OCI-LY7 (cell line): Measurements from ENCODE around the gene MAPRE2. TPM values are rescaled to one million over a fixed set of nuclear protein-coding genes. Genes with fewer than 3 reads are reported as not detected.

Experiments
- BruUV-seq: library from RNA; stranded (reverse); fragments of 400-500 nt; replicated peaks from 2 replicates; lab custom pipeline; 2021; lab: Mats Ljungman, UMichigan
- CTCF ChIA-PET: fragments of 300-600 bp; sonication (Branson Sonifier 250); formaldehyde crosslinking; loops from one replicate; lab custom pipeline; 2022; ENCODE audit warnings: antibody characterized with exemption; ENCODE audit not compliant: unreplicated experiment; lab: Charles Lee
- POLR2A ChIA-PET: fragments of 300-600 bp; sonication (Branson Sonifier 250); formaldehyde crosslinking; loops from one replicate; lab custom pipeline; 2022; ENCODE audit warnings: antibody characterized with exemption; lab: Charles Lee
- DNase-seq: peaks from one replicate; pipeline ENCODE4 v3.0.0-alpha.2; 2015; ENCODE audit warnings: low spot score
- H2AFZ ChIP-seq: fragments of 200-600 bp; sonication (generic), shearing (Covaris generic); 2 replicates; pipeline ENCODE4 v1.6.1; 2014; ENCODE audit warnings: mild to moderate bottlenecking, antibody characterized with exemption, low read length, moderate library complexity
- H3K27ac ChIP-seq: fragments of 200-600 bp; sonication (generic); 2 replicates; pipeline ENCODE4 v1.5.1; 2014; ENCODE audit warnings: mixed run types, low read depth, mild to moderate bottlenecking, moderate library complexity, low read length, inconsistent platforms; ENCODE audit not compliant: poor library complexity, severe bottlenecking
- H3K36me3 ChIP-seq: fragments of 200-600 bp; sonication (generic); 2 replicates; pipeline ENCODE4 v1.6.1; 2014; ENCODE audit warnings: mild to moderate bottlenecking, antibody characterized with exemption, low read length, moderate library complexity, mixed read lengths; ENCODE audit not compliant: insufficient read depth
- H3K4me1 ChIP-seq: fragments of 200-600 bp; sonication (generic); 2 replicates; pipeline ENCODE4 v1.5.1; 2014; ENCODE audit warnings: mild to moderate bottlenecking, low read length; ENCODE audit not compliant: insufficient read depth, poor library complexity, severe bottlenecking
- H3K4me2 ChIP-seq: fragments of 200-600 bp; sonication (generic); 2 replicates; pipeline ENCODE4 v1.6.1; 2014; ENCODE audit warnings: mild to moderate bottlenecking, low read length
- H3K4me3 ChIP-seq: fragments of 200-600 bp; sonication (generic); 2 replicates; pipeline ENCODE4 v1.5.1; 2014; ENCODE audit warnings: mild to moderate bottlenecking, low read depth, low read length; ENCODE audit not compliant: poor library complexity, severe bottlenecking
- H3K79me2 ChIP-seq: fragments of 200-600 bp; sonication (generic); 2 replicates; pipeline ENCODE4 v1.6.1; 2016; ENCODE audit warnings: low read depth, mild to moderate bottlenecking, low read length, moderate library complexity, mixed read lengths; ENCODE audit not compliant: insufficient read depth
- H3K9me2 ChIP-seq: fragments of 200-600 bp; sonication (generic); 2 replicates; pipeline ENCODE4 v1.6.1; 2016; ENCODE audit warnings: mild to moderate bottlenecking, low read length, mixed read lengths; ENCODE audit not compliant: insufficient read depth
- H3K9me3 ChIP-seq: fragments of 200-600 bp; sonication (generic); 2 replicates; pipeline ENCODE4 v1.6.1; 2014; ENCODE audit warnings: mild to moderate bottlenecking, mixed run types, low read length, mixed read lengths
- H4K20me1 ChIP-seq: fragments of 200-600 bp; sonication (generic); 2 replicates; pipeline ENCODE4 v1.6.1; 2014; ENCODE audit warnings: mild to moderate bottlenecking, antibody characterized with exemption, low read length, moderate library complexity, mixed read lengths; ENCODE audit not compliant: insufficient read depth
- EZH2phosphoT487 ChIP-seq: fragments of 200-600 bp; sonication (generic); IDR thresholded peaks from 2 replicates; pipeline ENCODE4 v1.6.1; 2018; ENCODE audit warnings: low read depth, borderline replicate concordance, mild to moderate bottlenecking, mixed run types, antibody characterized with exemption, low read length, moderate library complexity, mixed read lengths
- intact Hi-C: fragments of 100-400 bp; cut with micrococcal nuclease; formaldehyde crosslinking; loops from one replicate; pipeline ENCODE4 v1.10.0; 2022; ENCODE audit not compliant: unreplicated experiment
- total RNA-seq, 2 experiments: library from RNA; depleted of rRNA in 1 of 2; stranded (reverse); fragments of >200 nt in 1 of 2; shearing (Covaris generic) in 1 of 2; gene quantifications; 2 replicates each; pipeline ENCODE4 v1.2.3, GENCODE V29; 2014 to 2022
- TF ChIP-seq, protein P1 (sequence below): fragments of 200-600 bp; sonication (generic); conservative IDR thresholded peaks from 2 replicates; pipeline ENCODE4 v1.5.1; 2014; ENCODE audit warnings: mild to moderate bottlenecking, antibody characterized with exemption, low read length, moderate library complexity, mixed read lengths

MAPRE2 gene
- total RNA-seq, 2 experiments from 2014 or later, result 17.1 to 35.2 TPM

DNA sequence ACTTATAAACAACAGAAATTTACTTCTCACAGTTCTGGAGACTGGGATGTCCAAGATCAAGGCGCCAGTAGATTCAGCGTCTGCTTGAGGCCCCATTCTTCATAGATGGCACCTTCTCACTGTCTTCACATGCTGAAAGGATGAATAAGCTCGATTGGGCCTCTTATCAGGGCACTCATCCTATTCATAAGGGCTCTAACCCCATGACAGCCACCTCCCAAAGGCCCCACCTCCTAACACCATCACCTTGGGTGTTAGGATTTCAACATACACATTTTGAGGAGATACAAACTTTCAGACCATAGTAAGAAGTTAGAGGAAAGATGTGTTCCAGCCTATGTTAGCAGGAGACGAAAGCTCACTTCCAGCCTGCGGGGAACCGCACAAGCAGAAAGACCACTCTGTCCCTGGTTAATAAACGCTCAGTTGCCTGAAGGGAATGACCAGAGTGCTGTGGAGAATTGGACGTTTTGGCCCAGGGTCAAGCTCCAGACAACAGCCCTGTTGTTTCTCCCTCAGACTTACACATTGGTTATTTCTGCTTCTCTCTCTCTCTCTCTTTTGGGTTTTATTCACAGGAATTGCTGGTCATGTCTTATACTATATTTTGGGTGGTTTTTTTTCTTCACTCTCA, 90.3 kb downstream of the MAPRE2 start:
- Histone ChIP-seq H3K79me2 (no peaks in the 10 kb centered on the region), H3K36me3 (peaks cover 14% of the 10 kb centered on the region), H3K9me3 (no peaks in the 10 kb centered on the region), H3K4me3 (no peak overlapping the region), H3K27ac (no peak overlapping the region), H4K20me1 (no peaks in the 10 kb centered on the region), H3K4me1 (peaks cover 4% of the 10 kb centered on the region), H3K4me2 (no peak overlapping the region), H2AFZ (no peak overlapping the region), H3K9me2 (no peaks in the 10 kb centered on the region)
- BruUV-seq, result no TSS peak
- CTCF ChIA-PET, result no interaction called here
- intact Hi-C loops, result no loop called here
- POLR2A ChIA-PET, result interaction anchor here (1.4 kb wide), 1 partner anchor 11 kb away, joined by 3 read pairs; no protein-coding TSS in a partner anchor
- no peak for DNase-seq
- TF ChIP-seq, protein P1, sequence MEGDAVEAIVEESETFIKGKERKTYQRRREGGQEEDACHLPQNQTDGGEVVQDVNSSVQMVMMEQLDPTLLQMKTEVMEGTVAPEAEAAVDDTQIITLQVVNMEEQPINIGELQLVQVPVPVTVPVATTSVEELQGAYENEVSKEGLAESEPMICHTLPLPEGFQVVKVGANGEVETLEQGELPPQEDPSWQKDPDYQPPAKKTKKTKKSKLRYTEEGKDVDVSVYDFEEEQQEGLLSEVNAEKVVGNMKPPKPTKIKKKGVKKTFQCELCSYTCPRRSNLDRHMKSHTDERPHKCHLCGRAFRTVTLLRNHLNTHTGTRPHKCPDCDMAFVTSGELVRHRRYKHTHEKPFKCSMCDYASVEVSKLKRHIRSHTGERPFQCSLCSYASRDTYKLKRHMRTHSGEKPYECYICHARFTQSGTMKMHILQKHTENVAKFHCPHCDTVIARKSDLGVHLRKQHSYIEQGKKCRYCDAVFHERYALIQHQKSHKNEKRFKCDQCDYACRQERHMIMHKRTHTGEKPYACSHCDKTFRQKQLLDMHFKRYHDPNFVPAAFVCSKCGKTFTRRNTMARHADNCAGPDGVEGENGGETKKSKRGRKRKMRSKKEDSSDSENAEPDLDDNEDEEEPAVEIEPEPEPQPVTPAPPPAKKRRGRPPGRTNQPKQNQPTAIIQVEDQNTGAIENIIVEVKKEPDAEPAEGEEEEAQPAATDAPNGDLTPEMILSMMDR, result no peak
- no peak for TF ChIP-seq EZH2phosphoT487

DNA sequence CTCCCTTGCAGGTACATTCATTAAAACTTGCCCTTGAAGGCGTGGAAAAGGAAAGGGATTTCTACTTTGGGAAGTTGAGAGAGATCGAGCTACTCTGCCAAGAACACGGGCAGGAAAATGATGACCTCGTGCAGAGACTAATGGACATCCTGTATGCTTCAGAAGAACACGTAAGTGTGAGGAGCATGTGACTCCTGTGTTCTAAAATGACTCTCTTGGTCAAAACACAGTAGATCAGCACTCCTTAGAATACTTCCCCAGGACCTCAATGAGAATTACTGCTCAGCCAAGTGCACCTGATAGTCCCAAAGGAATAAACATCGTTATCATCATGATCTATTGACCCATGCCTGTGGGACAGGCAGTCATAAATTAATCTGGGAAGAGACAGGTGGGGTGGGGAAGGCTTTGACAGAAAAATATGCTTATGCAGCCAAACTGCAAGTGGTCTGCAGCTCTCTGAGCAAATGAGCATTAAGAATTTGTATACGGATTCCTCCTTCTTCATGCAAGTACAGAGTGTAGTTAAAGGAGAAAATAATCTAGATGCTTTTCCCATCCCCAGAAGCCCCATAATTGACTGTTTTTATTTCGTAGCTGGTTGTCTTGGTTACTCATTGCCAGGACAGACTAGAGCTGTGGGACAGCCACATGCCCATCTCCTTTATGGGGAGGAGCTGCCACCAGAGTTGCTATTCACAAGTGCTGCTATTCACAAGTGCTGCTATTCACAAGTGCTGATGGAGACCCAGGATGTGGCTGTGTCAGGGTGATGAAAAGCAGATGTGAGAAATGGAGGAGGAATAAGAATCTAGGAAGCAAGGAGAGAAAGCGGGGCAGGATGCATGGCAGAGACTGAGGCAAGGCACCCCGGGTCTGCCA, 91.0 kb downstream of the MAPRE2 start:
- Histone ChIP-seq H3K79me2 (no peaks in the 10 kb centered on the region), H3K4me3 (no peak overlapping the region), H3K27ac (no peak overlapping the region), H3K4me2 (no peak overlapping the region), H3K36me3 (peaks cover 9% of the 10 kb centered on the region), H3K9me3 (no peaks in the 10 kb centered on the region), H4K20me1 (no peaks in the 10 kb centered on the region), H3K9me2 (no peaks in the 10 kb centered on the region), H3K4me1 (peaks cover 4% of the 10 kb centered on the region), H2AFZ (no peak overlapping the region)
- POLR2A ChIA-PET, result interaction anchor here (1.1 to 1.4 kb wide), 2 partner anchors 10 to 12 kb away, joined by 3 read pairs; no protein-coding TSS in a partner anchor
- CTCF ChIA-PET, result no interaction called here
- intact Hi-C loops, result no loop called here
- no peak for DNase-seq
- no TSS peak for BruUV-seq
- TF ChIP-seq, protein P1, result no peak
- TF ChIP-seq EZH2phosphoT487, result no peak
